Measurements from ENCODE around the gene STK24.

GRCh38 chr13:98622931-98623331 is 46.0 kb upstream of the STK24 start:
- TF ChIP-seq REST (IDR thresholded peaks at IDR 0.05; ENCODE audit: low read depth, low read length), result no peak
- TF ChIP-seq CEBPB (IDR thresholded peaks at IDR 0.05; ENCODE audit: borderline replicate concordance in 1 of 2, low read depth in 2 of 2, low read length in 2 of 2), result no peak
- TF ChIP-seq SIN3A (IDR thresholded peaks at IDR 0.05; ENCODE audit: low read depth, low read length), result no peak
- TF ChIP-seq PRDM15 (CRISPR knock-in tag; IDR thresholded peaks at IDR 0.05), result no peak
- no peak for TF ChIP-seq CTCF (IDR thresholded peaks at IDR 0.05 in 2 of 3, conservative IDR thresholded peaks at IDR 0.05 in 1 of 3; ENCODE audit: control insufficient read depth in 2 of 3, extremely low read depth in 1 of 3, insufficient read depth in 1 of 3, low read depth in 3 of 3, low read length in 3 of 3)
- TF ChIP-seq SUPT20H (IDR thresholded peaks at IDR 0.05; ENCODE audit: borderline replicate concordance, control insufficient read depth, low read depth, low read length), result no peak
- no peak for TF ChIP-seq BRCA1 (IDR thresholded peaks at IDR 0.05; ENCODE audit: low read depth, low read length)
- TF ChIP-seq MAX (IDR thresholded peaks at IDR 0.05; ENCODE audit: low read depth, low read length), result no peak
- TF ChIP-seq RELA (IDR thresholded peaks at IDR 0.05; ENCODE audit: borderline replicate concordance, partially characterized antibody), result no peak
- TF ChIP-seq SPI1 (IDR thresholded peaks at IDR 0.05; ENCODE audit: borderline replicate concordance, insufficient read depth, low read depth, low read length), result no peak
- TF ChIP-seq EP300 (IDR thresholded peaks at IDR 0.05; ENCODE audit: borderline replicate concordance in 1 of 2, control insufficient read depth in 1 of 2, low read depth in 2 of 2, low read length in 2 of 2), result no peak
- TF ChIP-seq FOS (IDR thresholded peaks at IDR 0.05; ENCODE audit: borderline replicate concordance, extremely low read depth, insufficient read length), result no peak
